Panc1 (cell line): Measurements from ENCODE around the gene CHPF2.

Source experiments
- CTCF ChIP-seq: fragments of 450-650 bp; IDR thresholded peaks from 2 replicates; pipeline ENCODE4 v1.5.1; 2017; ENCODE audit warnings: mild to moderate bottlenecking
- TCF7L2 ChIP-seq: IDR thresholded peaks from 2 replicates; pipeline ENCODE4 v1.6.1; 2011; ENCODE audit warnings: mild to moderate bottlenecking, low read depth, low read length, inconsistent platforms

GRCh38 chr7:151240536-151240935 is 8.3 kb downstream of the CHPF2 start:
- TF ChIP-seq CTCF (no peak), TCF7L2 (no peak)
